GM19043 (cell line): Measurements from ENCODE around the gene PLD4.

Experiments used
- ATAC-seq: cut with Tn5 transposase; IDR thresholded peaks from one replicate; pipeline ENCODE4 v1.9.1; 2021; ENCODE audit warnings: low read depth; ENCODE audit not compliant: unreplicated experiment

The PLD4 gene

GRCh38 chr14:104927432-104927816, 2.7 kb downstream of the PLD4 start:
- ATAC-seq: no peak

- no peak for ATAC-seq
Observed at GRCh38 chr14:104927901-104928300, 3.2 kb downstream of the PLD4 start.

GRCh38 chr14:104928391-104929133, 3.9 kb downstream of the PLD4 start:
- ATAC-seq: no peak

- ATAC-seq: no peak
Observed at GRCh38 chr14:104929268-104930230, 4.9 kb downstream of the PLD4 start.

- no peak for ATAC-seq
Observed at GRCh38 chr14:104930526-104931303, 6.0 kb downstream of the PLD4 start.

GRCh38 chr14:104931304-104931770, 6.7 kb downstream of the PLD4 start:
- no peak for ATAC-seq

- no peak for ATAC-seq
Observed at GRCh38 chr14:104931771-104932675, 7.3 kb downstream of the PLD4 start.

- ATAC-seq: no peak
Observed at GRCh38 chr14:104932676-104933631, 8.3 kb downstream of the PLD4 start.

- ATAC-seq: no peak
Observed at GRCh38 chr14:104933746-104934733, 9.4 kb downstream of the PLD4 start.

- no peak for ATAC-seq
Observed at GRCh38 chr14:104935026-104935650, 10.5 kb downstream of the PLD4 start.

GRCh38 chr14:104935955-104936354, 11.3 kb downstream of the PLD4 start:
- ATAC-seq: no peak

- no peak for ATAC-seq
Observed at GRCh38 chr14:104936361-104937155, 11.9 kb downstream of the PLD4 start.

- ATAC-seq: no peak
Observed at GRCh38 chr14:104937161-104937560, 12.5 kb downstream of the PLD4 start.

GRCh38 chr14:104937694-104938365, 13.2 kb downstream of the PLD4 start:
- ATAC-seq: no peak

GRCh38 chr14:104938436-104938835, 13.8 kb downstream of the PLD4 start:
- no peak for ATAC-seq

GRCh38 chr14:104938960-104939359, 14.3 kb downstream of the PLD4 start:
- ATAC-seq: no peak
